Neuronal stem cell (in vitro differentiated cells): ENCODE results near the gene RELN.

Experiments used
- DNase-seq: peaks from one replicate; pipeline ENCODE4 v3.0.0-alpha.2; 2013; ENCODE audit warnings: low spot score
- H2AFZ ChIP-seq: one replicate; pipeline ENCODE4 v1.6.1; 2013; ENCODE audit warnings: mild to moderate bottlenecking, low read length, inconsistent platforms
- H2AK5ac ChIP-seq: 2 replicates; pipeline ENCODE4 v1.6.1; 2013; ENCODE audit warnings: low read depth, mild to moderate bottlenecking, inconsistent platforms, low read length, moderate library complexity, mixed read lengths
- H2BK120ac ChIP-seq: 2 replicates; pipeline ENCODE4 v1.6.1; 2013; ENCODE audit warnings: low read depth, mild to moderate bottlenecking, inconsistent platforms, low read length, moderate library complexity, mixed read lengths
- H2BK12ac ChIP-seq: one replicate; pipeline ENCODE4 v1.6.1; 2013; ENCODE audit warnings: low read length, inconsistent platforms
- H2BK15ac ChIP-seq: 2 replicates; pipeline ENCODE4 v1.6.1; 2013; ENCODE audit warnings: mild to moderate bottlenecking, low read length, inconsistent platforms, mixed read lengths
- H2BK5ac ChIP-seq: one replicate; pipeline ENCODE4 v1.6.1; 2013; ENCODE audit warnings: inconsistent platforms, mild to moderate bottlenecking, low read length, moderate library complexity
- H3K14ac ChIP-seq: one replicate; pipeline ENCODE4 v1.6.1; 2013; ENCODE audit warnings: low read length, inconsistent platforms
- H3K18ac ChIP-seq: 2 replicates; pipeline ENCODE4 v1.6.1; 2013; ENCODE audit warnings: low read length, inconsistent platforms
- H3K23ac ChIP-seq: 2 replicates; pipeline ENCODE4 v1.6.1; 2013; ENCODE audit warnings: low read depth, mild to moderate bottlenecking, mixed read lengths, low read length, inconsistent platforms; ENCODE audit not compliant: poor library complexity
- H3K27ac ChIP-seq: replicated peaks from 3 replicates; pipeline ENCODE4 v1.5.1; 2013; ENCODE audit warnings: low read length, inconsistent platforms
- H3K27me3 ChIP-seq, 3 experiments: 2 replicates each; pipeline ENCODE4 v1.6.1; 2013; ENCODE audit warnings: low read length in 3 of 3, mild to moderate bottlenecking in 2 of 3, inconsistent platforms in 1 of 3, low read depth in 1 of 3, mixed read lengths in 1 of 3, moderate library complexity in 1 of 3; ENCODE audit not compliant: control insufficient read depth in 3 of 3, insufficient read depth in 3 of 3
- H3K36me3 ChIP-seq, 2 donors: replicated peaks in 1 of 2; 2 replicates each; pipeline ENCODE4 v1.6.1; 2013; ENCODE audit warnings: low read length in 2 of 2; ENCODE audit not compliant: control insufficient read depth in 2 of 2, insufficient read depth in 2 of 2
- H3K4ac ChIP-seq: 2 replicates; pipeline ENCODE4 v1.6.1; 2013; ENCODE audit warnings: inconsistent platforms, mild to moderate bottlenecking, low read length, moderate library complexity
- H3K4me1 ChIP-seq, 2 donors: 1 replicate in 1 of 2; 2 replicates in 1 of 2; pipeline ENCODE4 v1.6.1; 2013; ENCODE audit warnings: low read length in 2 of 2, low read depth in 1 of 2; ENCODE audit not compliant: control insufficient read depth in 2 of 2, insufficient read depth in 1 of 2
- H3K4me2 ChIP-seq: one replicate; pipeline ENCODE4 v1.6.1; 2013; ENCODE audit warnings: mild to moderate bottlenecking, low read length, inconsistent platforms; ENCODE audit not compliant: insufficient read depth, poor library complexity, severe bottlenecking
- H3K4me3 ChIP-seq, 2 donors: 2 replicates each; pipeline ENCODE4 v1.5.1; 2013; ENCODE audit warnings: low read length in 2 of 2, mild to moderate bottlenecking in 2 of 2, inconsistent platforms in 1 of 2, moderate library complexity in 1 of 2
- H3K79me1 ChIP-seq: one replicate; pipeline ENCODE4 v1.6.1; 2013; ENCODE audit warnings: low read depth, mild to moderate bottlenecking, inconsistent platforms, low read length, moderate library complexity
- H3K9ac ChIP-seq: one replicate; pipeline ENCODE4 v1.6.1; 2013; ENCODE audit warnings: mild to moderate bottlenecking, low read depth, low read length, inconsistent platforms; ENCODE audit not compliant: poor library complexity
- H3K9me3 ChIP-seq, 2 donors: replicated peaks in 1 of 2; 2 replicates each; pipeline versions ENCODE3 to v1.6.1; 2013; ENCODE audit warnings: low read length in 2 of 2, mild to moderate bottlenecking in 2 of 2, inconsistent platforms in 1 of 2, low read depth in 1 of 2, mixed read lengths in 1 of 2, moderate library complexity in 1 of 2; ENCODE audit not compliant: control insufficient read depth in 2 of 2, insufficient read depth in 1 of 2
- H4K8ac ChIP-seq: one replicate; pipeline ENCODE4 v1.6.1; 2013; ENCODE audit warnings: low read depth, mild to moderate bottlenecking, inconsistent platforms, low read length, moderate library complexity
- H4K91ac ChIP-seq: one replicate; pipeline ENCODE4 v1.6.1; 2013; ENCODE audit warnings: low read length, low read depth, mild to moderate bottlenecking, inconsistent platforms; ENCODE audit not compliant: poor library complexity
- WGBS, 2 donors: extraction: QIAGEN DNeasy Blood & Tissue Kit; methylation state at CpG; one replicate each; pipeline ENCODE4 v1.1.7; 2013; ENCODE audit warnings: missing lambda C conversion rate in 2 of 2, mixed read lengths in 1 of 2; ENCODE audit not compliant: insufficient read length in 2 of 2, insufficient replicate concordance in 1 of 2; ENCODE audit errors: extremely low coverage in 2 of 2; 5-methylcytosine and 5-hydroxymethylcytosine counted together

The RELN gene

DNA sequence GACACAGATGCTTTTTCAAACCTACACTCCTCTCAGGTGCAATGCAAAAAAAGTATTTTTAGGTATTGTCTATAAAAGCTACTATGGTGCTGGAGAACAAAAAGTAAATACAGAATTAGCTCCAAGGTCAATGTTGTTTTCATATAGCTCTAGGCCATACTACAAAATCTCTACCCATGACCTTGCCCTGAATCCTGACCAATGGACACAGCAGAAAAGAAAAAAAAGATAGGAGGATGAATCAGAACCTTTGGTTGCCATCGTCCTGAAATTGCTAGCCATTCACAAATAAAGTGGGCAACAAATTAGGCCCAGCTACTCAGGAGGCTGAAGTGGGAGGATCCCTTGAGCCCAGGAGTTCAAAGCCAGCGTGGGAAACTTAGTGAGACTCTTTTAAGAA, 35.2 kb upstream of the RELN start:
- Histone ChIP-seq H3K36me3 (no peaks in the 10 kb centered on the region), H3K4me1 (no peaks in the 10 kb centered on the region), H3K4me3 (no peak overlapping the region), H3K18ac (no peak overlapping the region), H2BK15ac (no peak overlapping the region), H3K9me3 (no peaks in the 10 kb centered on the region), H3K27me3 (no peaks in the 10 kb centered on the region), H3K23ac (no peak overlapping the region), H3K4ac (no peak overlapping the region), H3K4me2 (no peak overlapping the region), H2BK5ac (no peak overlapping the region), H3K79me1 (peaks cover 4% of the 10 kb centered on the region), H3K9ac (no peak overlapping the region), H4K8ac (no peak overlapping the region), H2AFZ (no peak overlapping the region), H2BK120ac (no peak overlapping the region), H2BK12ac (no peak overlapping the region), H2AK5ac (no peak overlapping the region), H3K14ac (no peak overlapping the region), H4K91ac (no peak overlapping the region), H3K27ac (no peak overlapping the region)
- WGBS, 2 donors: no CpG with 5 or more reads among the region's 2 CpGs
- DNase-seq: no peak

GRCh38 chr7:104023100-104023499, 33.6 kb upstream of the RELN start:
- no peak overlapping the region for H3K9ac ChIP-seq
- H4K91ac ChIP-seq: no peak overlapping the region
- no CpG with 5 or more reads among the region's 3 CpGs for WGBS, 2 donors
- H3K14ac ChIP-seq: no peak overlapping the region
- H3K4me2 ChIP-seq: no peak overlapping the region
- H2AK5ac ChIP-seq: peak overlapping the region; percentile 46
- no peak overlapping the region for H2AFZ ChIP-seq
- H3K4me3 ChIP-seq: no peak overlapping the region
- no peaks in the 10 kb centered on the region for H3K4me1 ChIP-seq
- no peak overlapping the region for H2BK5ac ChIP-seq
- H3K27ac ChIP-seq: no peak overlapping the region
- H4K8ac ChIP-seq: no peak overlapping the region
- no peak for DNase-seq
- H3K27me3 ChIP-seq: no peaks in the 10 kb centered on the region
- H3K18ac ChIP-seq: peak overlapping the region; percentile 71
- peak overlapping the region; percentile 31 for H2BK12ac ChIP-seq
- H2BK120ac ChIP-seq: no peak overlapping the region
- H3K4ac ChIP-seq: no peak overlapping the region
- H3K23ac ChIP-seq: peak overlapping the region; percentile 80
- H3K36me3 ChIP-seq: no peaks in the 10 kb centered on the region
- H3K79me1 ChIP-seq: peaks cover 4% of the 10 kb centered on the region
- H3K9me3 ChIP-seq: no peaks in the 10 kb centered on the region
- no peak overlapping the region for H2BK15ac ChIP-seq

DNA sequence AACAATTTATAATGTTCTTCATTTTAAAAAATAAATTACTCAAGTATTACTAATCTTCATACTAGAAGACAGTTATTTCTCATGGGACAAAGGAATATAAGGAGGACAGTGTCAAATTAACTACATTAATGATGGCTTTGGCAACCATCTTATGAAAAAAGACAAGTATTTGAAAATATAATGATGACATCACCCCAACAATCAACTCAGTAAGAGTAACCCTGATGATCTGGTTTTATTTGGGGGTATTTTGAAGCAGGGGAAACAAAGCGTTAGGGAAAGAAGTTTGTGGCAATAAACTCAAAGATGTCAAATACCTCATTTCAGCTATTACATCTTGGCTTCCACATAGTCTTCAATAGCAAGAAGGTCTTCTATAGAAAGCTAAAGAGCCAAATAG, 29.0 kb upstream of the RELN start:
- Histone ChIP-seq H2BK12ac (no peak overlapping the region), H3K14ac (no peak overlapping the region), H3K9ac (no peak overlapping the region), H3K4ac (no peak overlapping the region), H3K23ac (no peak overlapping the region), H3K36me3 (no peaks in the 10 kb centered on the region), H3K4me1 (no peaks in the 10 kb centered on the region), H2AK5ac (no peak overlapping the region), H3K4me3 (no peak overlapping the region), H3K79me1 (peaks cover 4% of the 10 kb centered on the region), H2BK15ac (no peak overlapping the region), H2AFZ (no peak overlapping the region), H3K18ac (no peak overlapping the region), H4K8ac (no peak overlapping the region), H2BK5ac (no peak overlapping the region), H3K27me3 (no peaks in the 10 kb centered on the region), H3K9me3 (no peaks in the 10 kb centered on the region), H4K91ac (no peak overlapping the region), H2BK120ac (no peak overlapping the region), H3K27ac (no peak overlapping the region), H3K4me2 (no peak overlapping the region)
- no peak for DNase-seq
- no CpG with 5 or more reads among the region's 1 CpG for WGBS, 2 donors

DNA sequence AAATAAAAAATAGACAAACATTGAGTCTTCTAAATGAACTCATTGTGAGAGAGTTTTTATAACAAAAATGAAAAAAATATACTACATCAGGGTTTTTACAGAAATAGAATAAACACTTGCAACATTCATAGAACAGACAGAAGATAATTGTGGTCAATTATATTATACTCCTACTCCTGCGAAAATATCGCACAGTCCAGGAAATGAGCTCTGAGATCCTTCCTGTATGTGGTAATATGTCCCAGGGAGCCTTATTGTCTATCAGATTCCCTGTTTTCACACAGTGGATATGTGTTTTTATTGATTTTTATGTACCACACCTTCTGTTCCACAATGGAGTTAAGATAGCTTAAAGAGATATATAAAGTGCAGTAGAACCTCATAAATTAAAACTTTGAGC, 27.5 kb upstream of the RELN start:
- no peaks in the 10 kb centered on the region for H3K9me3 ChIP-seq
- WGBS, 2 donors: no CpG with 5 or more reads among the region's 2 CpGs

More for the DNA sequence above, 27.5 kb upstream of the RELN start:
- no peak overlapping the region for H3K4ac ChIP-seq
- H2BK5ac ChIP-seq: no peak overlapping the region
- no peak overlapping the region for H3K23ac ChIP-seq
- no peak overlapping the region for H2AK5ac ChIP-seq
- H3K36me3 ChIP-seq: no peaks in the 10 kb centered on the region
- no peak overlapping the region for H2BK12ac ChIP-seq
- H3K4me3 ChIP-seq: no peak overlapping the region
- no peak overlapping the region for H3K18ac ChIP-seq
- H3K4me2 ChIP-seq: no peak overlapping the region
- no peak overlapping the region for H4K91ac ChIP-seq
- H3K9ac ChIP-seq: no peak overlapping the region
- no peak overlapping the region for H2BK15ac ChIP-seq
- no peak overlapping the region for H2BK120ac ChIP-seq
- H2AFZ ChIP-seq: no peak overlapping the region
- no peak for DNase-seq
- H3K14ac ChIP-seq: no peak overlapping the region
- H4K8ac ChIP-seq: no peak overlapping the region
- H3K27me3 ChIP-seq: no peaks in the 10 kb centered on the region
- peaks cover 1% of the 10 kb centered on the region for H3K79me1 ChIP-seq
- no peaks in the 10 kb centered on the region for H3K4me1 ChIP-seq
- no peak overlapping the region for H3K27ac ChIP-seq
